ENCODE results near the gene CPN1. TPM values are rescaled to one million over a fixed set of nuclear protein-coding genes. Genes with fewer than 3 reads are reported as not detected.

The CPN1 gene
- total and polyA plus RNA-seq, 9 of the 15 experiments (the other 6 are each of a cell fraction or from before 2014, with no cell fraction given) = 0.15 to 0.17 TPM; not detected in 7

DNA sequence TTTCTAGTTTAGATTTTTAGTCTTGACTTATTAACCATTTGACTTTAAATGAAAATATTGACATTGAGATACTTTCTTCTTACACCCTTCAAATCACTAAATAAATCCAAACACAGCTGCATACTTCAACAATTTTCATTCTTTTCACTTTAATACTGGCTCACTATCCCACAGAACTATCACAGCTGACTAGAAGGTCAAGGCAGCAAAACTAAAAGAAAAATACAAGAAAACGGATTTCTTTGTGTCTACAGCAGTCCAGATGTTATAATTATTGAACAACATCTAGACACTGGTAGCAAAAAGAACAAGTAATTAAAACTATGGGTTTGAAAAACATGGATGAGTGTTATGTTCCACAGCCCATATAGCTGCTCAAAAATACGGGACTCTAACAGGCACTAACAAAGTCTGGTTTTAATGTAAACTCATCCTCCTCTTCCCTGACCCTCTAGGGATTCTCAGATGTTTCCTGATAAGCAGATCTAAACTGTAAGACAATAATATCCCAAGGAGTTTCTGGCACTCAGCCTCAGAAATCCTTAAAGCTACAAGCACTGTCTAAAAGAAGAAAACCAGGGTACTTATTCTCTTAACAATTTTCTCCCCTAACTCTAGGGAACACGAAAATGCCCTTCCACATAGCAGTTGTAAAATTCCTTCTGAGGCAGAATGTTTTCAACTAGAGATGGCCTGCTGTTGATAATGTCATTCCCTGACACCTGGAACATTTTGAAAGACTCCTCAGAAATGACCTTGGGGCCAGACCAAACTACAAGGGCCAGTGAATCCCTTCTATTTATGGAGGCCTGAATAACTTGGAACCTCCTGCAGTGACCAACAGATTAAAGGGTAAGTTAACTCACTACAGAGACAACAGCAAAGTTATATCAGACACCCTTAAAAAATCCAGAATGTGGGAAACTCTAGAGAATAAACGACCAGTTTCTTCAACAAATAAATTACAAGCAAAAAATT lies 84.7 kb downstream of the CPN1 start:
- CTCF ChIA-PET (ENCODE audit: low intra/inter-chr PET ratio) = no interaction called here
- no peaks in the 10 kb centered on the region for H3K27me3 ChIP-seq (ENCODE audit: control insufficient read depth in 2 of 2, insufficient read depth in 2 of 2, low read length in 2 of 2)
- H3K9me1 ChIP-seq (ENCODE audit: control insufficient read depth, insufficient read depth, low read length) = no peaks in the 10 kb centered on the region
- H3K27ac ChIP-seq (ENCODE audit: extremely low read depth, low read depth, low read length) = peak overlapping the region; percentile 37; the same call in 1 of the 3 replicates
- no peak overlapping the region for H3K4me3 ChIP-seq
- no TSS peak for BruUV-seq (replicated peaks)
- FAIRE-seq (peak; percentile 11), DNase-seq (ENCODE audit: extremely low read depth in 1 of 4, low spot score in 3 of 4) (peak in 1 of 4 experiments; percentile 18), ATAC-seq (no peak)
- H2AFZ ChIP-seq (ENCODE audit: low read depth, low read length) = peak overlapping the region; percentile 47; the same call in 1 of the 2 replicates
- H3K4me1 ChIP-seq (replicated peaks in 1 of 2; ENCODE audit: control insufficient read depth in 2 of 2, insufficient read depth in 2 of 2, low read length in 2 of 2) = peaks cover 4 to 15% of the 10 kb centered on the region in 2 experiments; a peak in 3 of 5 replicates
- H3K4me2 ChIP-seq (ENCODE audit: insufficient read depth, low read length) = no peak overlapping the region; the same call in 1 of the 2 replicates
- TF ChIP-seq SOX6 (IDR thresholded peaks at IDR 0.05) (peak; percentile 28; the same call in 1 of the 2 replicates), ZNF75A (CRISPR knock-in tag; IDR thresholded peaks at IDR 0.05) (no peak), ESRRA (IDR thresholded peaks at IDR 0.05; ENCODE audit: borderline replicate concordance, low read depth) (0 out of 2 replicates have a peak, but pooled peaks have one; percentile 32), NFIC (IDR thresholded peaks at IDR 0.05) (peak; percentile 33; the same call in 1 of the 2 replicates), RBM39 (optimal IDR thresholded peaks at IDR 0.05; ENCODE audit: low read depth, low read length) (no peak), GATAD2A (IDR thresholded peaks at IDR 0.05) (no peak)
- TF ChIP-seq, protein P1, sequence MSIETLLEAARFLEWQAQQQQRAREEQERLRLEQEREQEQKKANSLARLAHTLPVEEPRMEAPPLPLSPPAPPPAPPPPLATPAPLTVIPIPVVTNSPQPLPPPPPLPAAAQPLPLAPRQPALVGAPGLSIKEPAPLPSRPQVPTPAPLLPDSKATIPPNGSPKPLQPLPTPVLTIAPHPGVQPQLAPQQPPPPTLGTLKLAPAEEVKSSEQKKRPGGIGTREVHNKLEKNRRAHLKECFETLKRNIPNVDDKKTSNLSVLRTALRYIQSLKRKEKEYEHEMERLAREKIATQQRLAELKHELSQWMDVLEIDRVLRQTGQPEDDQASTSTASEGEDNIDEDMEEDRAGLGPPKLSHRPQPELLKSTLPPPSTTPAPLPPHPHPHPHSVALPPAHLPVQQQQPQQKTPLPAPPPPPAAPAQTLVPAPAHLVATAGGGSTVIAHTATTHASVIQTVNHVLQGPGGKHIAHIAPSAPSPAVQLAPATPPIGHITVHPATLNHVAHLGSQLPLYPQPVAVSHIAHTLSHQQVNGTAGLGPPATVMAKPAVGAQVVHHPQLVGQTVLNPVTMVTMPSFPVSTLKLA (conservative IDR thresholded peaks at IDR 0.05) = no peak
- intact Hi-C loops (cut with micrococcal nuclease) (no loop called here), in situ Hi-C loops (cut with MboI) (no loop called here)
- H4K20me1 ChIP-seq (replicated peaks; ENCODE audit: control insufficient read depth, insufficient read depth, low read length) = no peaks in the 10 kb centered on the region
- POLR2A ChIA-PET = interaction anchor here (0.6 to 0.8 kb wide), 2 partner anchors 11 to 16 kb away, joined by 3 to 4 read pairs; no protein-coding TSS in a partner anchor
- no peak overlapping the region; a peak in 1 of 4 replicates for H3K9ac ChIP-seq (ENCODE audit: insufficient read depth in 1 of 2, low read depth in 2 of 2, low read length in 2 of 2)
- no peaks in the 10 kb centered on the region for H3K36me3 ChIP-seq (ENCODE audit: control insufficient read depth, insufficient read depth, low read length)
- WGBS (ENCODE audit: insufficient coverage, low coverage, missing lambda C conversion rate) = 8% methylated on average over 4 of the region's 4 CpGs
- no peaks in the 10 kb centered on the region for H3K9me3 ChIP-seq (replicated peaks; ENCODE audit: control insufficient read depth, insufficient read depth, low read depth, low read length)
- H3K79me2 ChIP-seq (ENCODE audit: control insufficient read depth, insufficient read depth, low read length) = no peaks in the 10 kb centered on the region; the same call in 2 of the 3 replicates

Measured in K562 (cell line).